Measurements from ENCODE around the gene WDR37.
"Not testable (repeated sequence)": the region's sequence is repeated elsewhere in the genome, so short reads cannot be mapped to it uniquely, and the experiment has no call there.

The WDR37 gene

GRCh38 chr10:1157615-1157933 lies 101.4 kb downstream of the WDR37 start:
- no peak for TF ChIP-seq CTCF (IDR thresholded peaks at IDR 0.05; ENCODE audit: extremely low read depth, missing control alignments)
- DNase-seq (ENCODE audit: low spot score): no peak

- no peak for DNase-seq (ENCODE audit: low spot score)
- no peak for TF ChIP-seq CTCF (IDR thresholded peaks at IDR 0.05; ENCODE audit: extremely low read depth, missing control alignments)
Measured at GRCh38 chr10:1158066-1158465, 101.9 kb downstream of the WDR37 start.

- not testable (repeated sequence) for DNase-seq (ENCODE audit: low spot score)
Measured at GRCh38 chr10:1158536-1158935, 102.4 kb downstream of the WDR37 start.

- no peak for TF ChIP-seq CTCF (IDR thresholded peaks at IDR 0.05; ENCODE audit: extremely low read depth, missing control alignments)
- DNase-seq (ENCODE audit: low spot score): no peak
Measured at GRCh38 chr10:1159131-1160061, 103.2 kb downstream of the WDR37 start.

- TF ChIP-seq CTCF (IDR thresholded peaks at IDR 0.05; ENCODE audit: extremely low read depth, missing control alignments): no peak
Measured at GRCh38 chr10:1160561-1161314, 104.6 kb downstream of the WDR37 start.

GRCh38 chr10:1161315-1161673 lies 105.1 kb downstream of the WDR37 start:
- DNase-seq (ENCODE audit: low spot score): not testable (repeated sequence)

More at GRCh38 chr10:1160561-1161314, 104.6 kb downstream of the WDR37 start:
- DNase-seq (ENCODE audit: low spot score): no peak

GRCh38 chr10:1162481-1163203 lies 106.5 kb downstream of the WDR37 start:
- no peak for DNase-seq (ENCODE audit: low spot score)
- TF ChIP-seq CTCF (IDR thresholded peaks at IDR 0.05; ENCODE audit: extremely low read depth, missing control alignments): no peak

GRCh38 chr10:1163204-1163660 lies 107.0 kb downstream of the WDR37 start:
- DNase-seq (ENCODE audit: low spot score): no peak
- TF ChIP-seq CTCF (IDR thresholded peaks at IDR 0.05; ENCODE audit: extremely low read depth, missing control alignments): no peak
